Measurements from ENCODE around the gene LGI1. TPM values are rescaled to one million over a fixed set of nuclear protein-coding genes. Genes with fewer than 3 reads are reported as not detected.

The LGI1 gene
- polyA plus RNA-seq, 3 donors = 0.03 TPM; not detected in 2

DNA sequence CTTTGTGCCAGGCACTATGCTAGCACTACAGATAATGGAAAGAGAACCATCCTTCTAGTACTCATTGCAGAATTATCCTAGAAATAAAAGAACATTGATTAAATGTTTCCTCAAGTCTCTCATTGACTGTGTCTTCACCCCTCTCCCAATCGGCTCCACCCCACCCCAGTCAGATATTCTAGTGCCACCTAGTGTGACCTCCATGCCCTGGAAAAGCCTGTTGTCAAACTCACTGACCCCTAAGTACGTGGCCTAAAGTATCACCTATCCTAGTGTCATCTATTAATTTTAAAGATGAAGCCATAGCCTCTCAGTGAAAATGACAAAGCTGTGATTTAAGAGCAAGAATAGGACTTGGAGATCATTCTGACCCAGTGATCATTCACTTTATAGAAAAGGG is 26.3 kb downstream of the LGI1 start:
- Histone ChIP-seq H4K20me1 (ENCODE audit: insufficient read depth, low read length) (no peaks in the 10 kb centered on the region), H3K4me3 (replicated peaks in 1 of 3; ENCODE audit: low read depth in 2 of 3, low read length in 3 of 3) (no peak overlapping the region), H3K4me1 (ENCODE audit: control insufficient read depth in 1 of 2, insufficient read depth in 2 of 2, low read length in 2 of 2) (no peaks in the 10 kb centered on the region), H3K27me3 (ENCODE audit: control insufficient read depth in 2 of 2, insufficient read depth in 2 of 2, low read length in 2 of 2) (no peaks in the 10 kb centered on the region), H2AFZ (ENCODE audit: insufficient read depth, low read depth, low read length, poor library complexity, severe bottlenecking) (no peak overlapping the region), H3K9me3 (replicated peaks in 1 of 2; ENCODE audit: control insufficient read depth in 1 of 2, insufficient read depth in 1 of 2, low read length in 2 of 2) (no peaks in the 10 kb centered on the region), H3K4me2 (replicated peaks; ENCODE audit: extremely low read depth, low read length, poor library complexity, severe bottlenecking) (no peak overlapping the region), H3K27ac (ENCODE audit: low read depth in 1 of 2, low read length in 2 of 2) (no peak overlapping the region), H3K9ac (ENCODE audit: insufficient read depth, low read length, poor library complexity, severe bottlenecking) (no peak overlapping the region), H3K36me3 (replicated peaks in 1 of 2; ENCODE audit: control insufficient read depth in 1 of 2, insufficient read depth in 2 of 2, low read length in 2 of 2) (no peaks in the 10 kb centered on the region), H3K79me2 (ENCODE audit: insufficient read depth, low read length) (no peaks in the 10 kb centered on the region)
- no peak for TF ChIP-seq CTCF (IDR thresholded peaks at IDR 0.05)
- H3K9me3 Mint-ChIP-seq = peaks cover 0 to 2% (median 0%) of the 10 kb centered on the region in 7 donors
- H3K27ac Mint-ChIP-seq = no peak overlapping the region
- peaks cover 1 to 5% (median 2%) of the 10 kb centered on the region in 3 donors for H3K27me3 Mint-ChIP-seq (ENCODE audit: low read depth in 3 of 3)
- no peak for DNase-seq
- H3K4me1 Mint-ChIP-seq = no peaks in the 10 kb centered on the region
- intact Hi-C loops (cut with micrococcal nuclease) = no loop called here
- H3K36me3 Mint-ChIP-seq = no peaks in the 10 kb centered on the region
- H3K4me3 Mint-ChIP-seq = no peak overlapping the region
- WGBS (ENCODE audit: insufficient coverage) = 100% methylated on average over 1 of the region's 2 CpGs

DNA sequence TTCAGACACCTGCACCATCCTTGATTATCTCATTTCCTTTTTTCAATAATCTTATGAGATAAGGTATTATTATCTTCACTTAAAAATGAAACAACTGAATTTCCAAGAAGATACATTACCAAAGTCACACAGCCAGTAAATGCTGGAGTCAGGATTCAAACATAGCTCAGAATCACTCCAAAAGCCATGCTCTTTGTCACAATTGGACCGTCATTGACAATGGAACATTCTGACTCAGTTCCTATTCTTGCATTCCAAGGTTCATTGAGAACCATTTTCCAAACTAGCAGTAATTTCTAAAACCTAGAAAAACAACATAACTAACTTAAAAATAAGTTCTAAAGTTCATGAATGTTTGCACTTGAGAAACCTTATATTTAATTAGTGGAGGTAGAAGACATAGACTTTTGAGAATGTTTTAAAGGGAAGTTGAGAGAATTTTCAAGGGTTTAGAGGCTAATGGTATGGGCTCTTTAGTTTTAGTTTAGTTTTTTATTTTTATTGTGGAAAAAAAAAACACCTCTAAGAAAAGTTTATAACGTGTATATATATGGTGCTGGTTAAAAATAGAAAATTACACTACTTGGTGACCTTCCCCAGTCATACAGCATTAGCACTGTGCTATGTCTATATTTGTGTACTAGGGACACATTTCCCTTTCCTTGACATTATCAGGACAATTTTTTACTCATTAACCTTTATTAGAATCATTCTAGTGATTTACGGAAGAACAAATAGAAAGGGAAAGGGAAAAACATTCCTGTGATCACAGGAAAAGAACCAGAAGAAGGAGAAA is 30.9 kb downstream of the LGI1 start:
- no peak overlapping the region for H3K27ac ChIP-seq (ENCODE audit: low read depth in 1 of 2, low read length in 2 of 2)
- no peaks in the 10 kb centered on the region for H3K79me2 ChIP-seq (ENCODE audit: insufficient read depth, low read length)
- Mint-ChIP-seq H3K4me3 (no peak overlapping the region), H3K4me1 (no peaks in the 10 kb centered on the region), H3K9me3 (peaks cover 0 to 2% (median 0%) of the 10 kb centered on the region in 7 donors), H3K36me3 (no peaks in the 10 kb centered on the region), H3K27ac (no peak overlapping the region), H3K27me3 (ENCODE audit: low read depth in 3 of 3) (peaks cover 3 to 12% (median 9%) of the 10 kb centered on the region in 3 donors)
- no peak for DNase-seq
- no peaks in the 10 kb centered on the region for H3K9me3 ChIP-seq (replicated peaks in 1 of 2; ENCODE audit: control insufficient read depth in 1 of 2, insufficient read depth in 1 of 2, low read length in 2 of 2)
- no peak overlapping the region for H2AFZ ChIP-seq (ENCODE audit: insufficient read depth, low read depth, low read length, poor library complexity, severe bottlenecking)
- H3K4me1 ChIP-seq (ENCODE audit: control insufficient read depth in 1 of 2, insufficient read depth in 2 of 2, low read length in 2 of 2) = no peaks in the 10 kb centered on the region
- WGBS (ENCODE audit: insufficient coverage) = no CpG with 5 or more reads among the region's 3 CpGs
- no peaks in the 10 kb centered on the region for H3K36me3 ChIP-seq (replicated peaks in 1 of 2; ENCODE audit: control insufficient read depth in 1 of 2, insufficient read depth in 2 of 2, low read length in 2 of 2)
- no peak overlapping the region for H3K4me2 ChIP-seq (replicated peaks; ENCODE audit: extremely low read depth, low read length, poor library complexity, severe bottlenecking)
- no peaks in the 10 kb centered on the region for H3K27me3 ChIP-seq (ENCODE audit: control insufficient read depth in 2 of 2, insufficient read depth in 2 of 2, low read length in 2 of 2)
- intact Hi-C loops (cut with micrococcal nuclease) = no loop called here
- H3K4me3 ChIP-seq (replicated peaks in 1 of 3; ENCODE audit: low read depth in 2 of 3, low read length in 3 of 3) = no peak overlapping the region
- H4K20me1 ChIP-seq (ENCODE audit: insufficient read depth, low read length) = no peaks in the 10 kb centered on the region
- TF ChIP-seq CTCF (IDR thresholded peaks at IDR 0.05) = no peak
- H3K9ac ChIP-seq (ENCODE audit: insufficient read depth, low read length, poor library complexity, severe bottlenecking) = no peak overlapping the region

Measured in CD14-positive monocyte (primary cell).